GM18508 (cell line): Measurements from ENCODE around the gene ACBD5.
"Not testable (repeated sequence)": the region's sequence is repeated elsewhere in the genome, so short reads cannot be mapped to it uniquely, and the experiment has no call there.

Source experiments
- ATAC-seq: cut with Tn5 transposase; IDR thresholded peaks from one replicate; pipeline ENCODE4 v1.9.1; 2021; ENCODE audit warnings: moderate number of reproducible peaks; ENCODE audit not compliant: insufficient read depth, unreplicated experiment

Gene ACBD5

DNA sequence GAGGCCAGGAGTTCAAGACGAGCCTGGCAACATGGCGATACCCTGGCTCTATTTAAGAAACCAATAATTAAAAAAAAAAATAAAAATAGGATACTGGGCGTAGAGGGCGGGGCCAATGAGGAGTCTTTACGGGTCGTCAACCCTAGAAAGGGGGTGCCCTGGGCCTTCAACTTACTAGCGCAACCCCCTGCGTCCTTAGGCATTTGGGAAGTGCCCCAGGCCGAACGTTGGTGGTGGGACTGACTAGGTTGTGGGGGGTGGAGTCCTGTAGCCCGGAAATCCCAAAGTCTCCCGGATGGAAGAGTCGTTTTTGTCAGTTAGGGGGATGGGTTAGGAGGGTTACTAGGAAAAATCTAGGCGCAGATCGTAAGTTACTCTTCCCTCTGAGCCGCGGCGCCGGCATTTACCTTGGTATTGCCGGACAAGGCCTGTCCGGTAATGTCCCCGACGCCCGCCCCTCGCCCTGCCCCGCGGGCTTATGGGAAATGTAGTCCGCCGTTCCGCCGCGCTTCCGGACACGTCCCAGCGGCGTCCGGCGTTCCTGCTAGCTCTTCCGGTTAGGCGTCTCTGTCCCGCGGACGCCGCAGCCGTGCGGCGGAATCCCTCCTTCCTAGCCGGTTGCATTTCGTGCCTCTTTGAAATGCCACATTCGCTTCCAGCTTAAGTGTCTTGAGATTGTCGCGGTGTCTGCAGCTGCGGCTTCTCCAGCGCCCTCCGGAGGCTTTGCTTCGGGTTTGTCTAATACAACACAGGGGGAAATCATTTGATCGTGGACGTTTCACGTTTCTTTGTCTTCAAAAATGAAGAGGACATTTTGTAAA lies 1.3 kb upstream of the ACBD5 start:
- peak; percentile 41 for ATAC-seq

DNA sequence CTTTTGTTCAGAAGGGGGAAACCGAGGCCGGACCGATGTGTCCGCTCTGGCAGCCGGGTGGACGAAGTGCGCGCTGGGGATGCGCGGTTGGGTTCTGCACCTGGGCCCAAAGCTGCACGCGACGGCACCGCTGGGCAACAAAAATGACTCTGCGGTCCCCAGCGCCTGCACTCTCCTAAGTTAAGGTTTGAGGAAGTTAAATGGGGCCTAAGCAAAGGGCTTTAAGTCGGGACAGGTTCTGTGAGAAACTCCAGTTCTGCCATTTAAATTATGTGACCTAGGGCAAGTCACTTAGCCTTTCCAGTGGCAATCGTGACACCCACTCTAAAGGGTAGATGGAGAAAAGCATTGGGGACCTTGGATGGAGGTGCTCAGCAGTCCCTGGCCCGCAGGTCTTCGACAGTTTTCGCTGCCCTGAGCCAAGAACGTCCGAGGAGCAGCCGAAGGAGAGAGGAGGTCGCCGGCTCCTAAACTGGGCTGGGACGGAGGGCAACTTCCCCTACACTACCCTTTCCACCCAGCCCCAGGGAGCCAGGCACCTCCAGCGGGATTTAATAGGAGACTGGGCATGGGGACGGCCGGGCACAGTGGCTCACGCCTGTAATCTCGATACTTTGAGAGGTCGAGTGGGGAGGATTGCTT lies 534 bp upstream of the ACBD5 start:
- no peak for ATAC-seq

DNA sequence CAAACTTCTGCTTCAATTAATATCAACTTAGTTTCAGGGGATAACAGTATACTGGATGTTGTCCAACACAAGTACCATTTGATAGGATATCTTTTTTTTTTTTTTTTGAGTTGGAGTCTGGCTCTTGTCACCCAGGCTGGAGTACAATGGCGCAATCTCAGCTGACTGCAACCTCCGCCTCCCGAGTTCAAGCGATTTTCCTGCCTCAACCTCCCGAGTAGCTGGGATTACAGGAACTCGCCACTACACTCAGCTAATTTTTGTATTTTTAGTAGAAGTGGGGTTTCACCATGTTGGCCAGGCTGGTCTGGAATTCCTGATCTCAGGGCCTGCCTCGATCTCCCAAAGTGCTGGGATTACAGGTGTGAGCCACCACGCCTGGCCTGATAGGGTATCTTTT lies 3.1 kb downstream of the ACBD5 start:
- not testable (repeated sequence) for ATAC-seq

DNA sequence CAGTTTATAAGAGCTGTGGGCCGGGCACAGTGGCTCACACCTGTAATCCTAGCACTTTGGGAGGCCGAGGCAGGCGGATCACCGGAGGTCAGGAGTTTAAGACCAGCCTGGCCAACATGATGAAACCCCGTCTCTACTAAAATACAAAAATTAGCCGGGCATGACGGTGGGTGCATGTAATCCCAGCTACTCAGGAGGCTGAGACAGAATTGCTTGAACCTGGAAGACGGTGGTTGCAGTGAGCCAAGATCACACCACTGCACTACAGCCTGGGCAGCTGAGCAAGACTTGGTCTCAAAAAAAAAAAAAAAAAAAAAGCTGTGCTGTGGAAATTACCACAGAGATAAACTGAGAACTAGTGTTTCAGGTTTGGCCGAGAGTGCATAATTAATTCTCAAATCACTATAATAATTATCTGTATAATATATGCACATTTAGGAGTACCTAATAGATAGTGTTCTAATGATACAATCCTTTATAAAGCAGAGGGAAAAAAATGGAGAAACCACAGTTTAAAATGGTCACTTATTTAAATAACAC lies 3.9 kb downstream of the ACBD5 start:
- not testable (repeated sequence) for ATAC-seq

DNA sequence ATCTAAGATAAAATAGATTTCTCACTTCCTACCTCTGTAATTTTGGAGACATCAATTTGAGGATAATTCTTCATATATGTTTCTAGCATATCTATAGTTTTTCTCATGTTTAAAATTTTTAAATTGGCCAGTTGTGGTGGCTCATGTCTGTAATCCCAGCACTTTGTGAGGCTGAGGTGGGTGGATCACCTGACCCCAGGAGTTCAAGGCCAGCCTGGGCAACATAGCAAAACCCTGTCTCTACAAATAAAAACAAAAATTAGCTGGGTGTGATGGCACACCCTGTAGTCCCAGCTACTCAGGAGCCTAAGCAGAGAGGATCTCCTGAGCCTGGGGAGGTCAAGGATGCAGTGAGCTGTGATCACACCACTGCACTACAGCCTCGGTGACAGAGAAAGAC lies 4.9 kb downstream of the ACBD5 start:
- ATAC-seq, result no peak

DNA sequence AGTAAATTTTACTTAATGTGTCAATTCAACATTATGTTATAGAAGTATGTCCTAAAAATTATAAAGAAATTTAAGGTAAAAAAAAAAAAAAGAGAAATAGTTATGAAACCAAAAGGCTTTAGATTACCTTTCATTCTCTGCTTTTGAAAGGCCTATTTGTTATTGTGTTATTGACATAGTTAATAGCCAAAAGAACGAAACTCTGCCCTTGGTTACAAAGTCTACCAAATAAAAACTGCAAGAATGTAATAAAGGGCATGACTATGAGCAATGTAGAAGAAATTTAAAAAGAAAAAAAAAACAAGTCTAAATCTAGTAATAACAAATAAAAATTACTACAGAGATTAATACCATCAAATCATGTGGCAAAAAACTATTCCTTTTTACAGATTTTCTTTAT lies 10.6 kb downstream of the ACBD5 start:
- ATAC-seq, result no peak

DNA sequence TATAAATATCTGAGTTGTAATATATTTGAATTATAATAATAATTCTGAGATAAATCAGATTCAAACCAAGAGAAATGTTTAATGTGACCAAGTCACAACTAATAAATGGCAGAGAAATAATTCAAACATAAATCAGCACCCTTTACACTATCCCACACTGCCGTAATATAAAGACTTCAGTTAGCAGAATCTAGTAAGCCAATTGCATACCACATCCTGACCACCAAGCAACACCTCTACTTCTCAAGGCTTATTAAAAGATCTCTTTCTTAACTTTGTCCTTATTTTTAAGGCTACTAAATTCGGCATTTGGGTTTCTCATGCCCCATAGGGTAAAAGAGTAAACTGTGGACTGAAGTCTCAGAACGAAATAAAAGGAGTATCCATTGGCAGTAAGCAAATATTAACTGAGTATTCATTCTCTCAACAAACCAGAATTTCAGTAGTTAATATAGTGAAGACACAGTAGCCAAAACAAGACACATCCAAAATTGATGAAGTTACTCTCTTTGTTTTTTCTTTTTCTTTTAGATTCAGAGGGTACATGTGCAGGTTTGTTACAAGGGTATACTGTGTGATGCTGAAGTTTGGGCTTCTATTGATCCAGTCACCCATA lies 14.8 kb downstream of the ACBD5 start:
- ATAC-seq, result no peak

DNA sequence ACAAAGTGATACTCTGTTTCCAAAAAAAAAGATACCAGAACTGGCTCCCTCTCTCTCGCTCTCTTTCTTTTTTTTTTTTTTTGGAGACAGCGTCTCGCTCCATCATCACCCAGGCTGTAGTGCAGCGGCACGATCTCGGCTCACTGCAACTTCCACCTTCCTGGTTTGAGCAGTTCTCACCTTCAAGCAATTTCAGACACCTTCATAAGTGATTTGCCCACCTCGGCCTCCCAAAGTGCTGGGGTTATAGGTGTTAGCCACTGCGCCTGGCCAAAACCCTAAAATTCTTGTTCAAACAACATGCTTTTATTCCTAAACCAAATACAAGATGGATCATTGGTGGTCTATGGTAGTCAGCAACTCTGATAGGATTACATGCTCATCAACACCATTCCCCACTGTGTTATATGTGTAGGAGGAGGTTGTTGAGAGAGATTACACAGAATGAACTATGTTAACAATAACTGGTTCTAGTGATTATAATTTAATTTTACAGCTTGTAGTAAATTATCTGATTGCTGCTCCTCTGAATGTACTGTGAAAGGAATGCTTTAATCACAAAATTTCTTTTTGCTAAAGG lies 15.5 kb downstream of the ACBD5 start:
- no peak for ATAC-seq

DNA sequence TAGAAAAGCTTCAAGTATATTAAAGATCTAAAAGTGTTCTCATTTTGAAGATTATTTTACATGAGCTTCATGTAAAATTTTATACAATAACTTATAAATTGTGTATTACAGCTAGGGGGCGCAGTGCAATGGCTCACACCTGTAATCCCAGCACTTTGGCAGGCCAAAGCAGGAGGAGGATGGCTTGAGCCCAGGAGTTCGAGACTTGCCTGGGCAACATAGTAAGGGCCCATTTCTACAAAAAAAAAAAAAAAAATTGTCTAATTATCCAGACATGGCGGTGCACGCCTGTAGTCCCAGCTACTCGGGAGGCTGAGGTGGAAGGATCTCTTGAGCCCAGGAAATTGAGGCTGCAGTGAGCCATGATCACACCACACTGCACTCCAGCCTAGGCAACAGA lies 16.6 kb downstream of the ACBD5 start:
- ATAC-seq, result no peak

DNA sequence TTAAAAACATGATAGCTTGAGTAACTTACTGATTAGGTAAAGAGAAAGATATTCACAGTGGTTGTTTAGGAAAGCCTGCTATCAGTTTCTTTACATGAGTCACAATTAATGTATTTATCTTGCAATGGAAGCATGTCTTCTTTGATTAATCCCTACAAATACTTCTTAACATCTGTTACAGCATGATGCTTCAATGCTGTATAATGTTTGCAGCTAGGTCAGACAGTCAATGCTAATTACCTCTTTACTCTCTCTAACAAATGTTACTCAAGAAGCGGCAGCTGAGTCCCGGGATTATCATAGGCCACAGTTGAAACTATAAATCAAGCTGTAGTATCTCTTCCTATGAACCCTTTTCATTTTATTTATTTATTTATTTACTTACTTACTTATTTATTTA lies 33.2 kb downstream of the ACBD5 start:
- ATAC-seq, result no peak

DNA sequence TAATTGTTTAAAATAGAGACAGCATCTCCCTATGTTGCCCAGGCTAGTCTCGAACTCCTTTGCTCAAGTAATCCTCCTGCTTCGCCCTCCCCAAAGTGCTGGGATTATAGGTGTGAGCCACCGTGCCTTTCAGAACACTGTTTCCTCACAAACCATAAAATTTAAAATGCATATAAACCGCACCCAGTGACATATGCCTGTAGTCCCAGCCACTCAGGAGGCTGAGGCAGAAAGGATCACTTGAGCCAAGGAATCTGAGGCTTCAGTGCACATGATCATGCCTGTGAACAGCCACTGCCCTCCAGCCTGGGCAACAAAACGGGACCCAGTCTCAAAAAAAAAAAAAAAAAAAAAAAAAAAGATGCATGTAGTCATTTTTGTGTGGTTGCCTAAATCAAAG lies 36.8 kb downstream of the ACBD5 start:
- ATAC-seq, result no peak

DNA sequence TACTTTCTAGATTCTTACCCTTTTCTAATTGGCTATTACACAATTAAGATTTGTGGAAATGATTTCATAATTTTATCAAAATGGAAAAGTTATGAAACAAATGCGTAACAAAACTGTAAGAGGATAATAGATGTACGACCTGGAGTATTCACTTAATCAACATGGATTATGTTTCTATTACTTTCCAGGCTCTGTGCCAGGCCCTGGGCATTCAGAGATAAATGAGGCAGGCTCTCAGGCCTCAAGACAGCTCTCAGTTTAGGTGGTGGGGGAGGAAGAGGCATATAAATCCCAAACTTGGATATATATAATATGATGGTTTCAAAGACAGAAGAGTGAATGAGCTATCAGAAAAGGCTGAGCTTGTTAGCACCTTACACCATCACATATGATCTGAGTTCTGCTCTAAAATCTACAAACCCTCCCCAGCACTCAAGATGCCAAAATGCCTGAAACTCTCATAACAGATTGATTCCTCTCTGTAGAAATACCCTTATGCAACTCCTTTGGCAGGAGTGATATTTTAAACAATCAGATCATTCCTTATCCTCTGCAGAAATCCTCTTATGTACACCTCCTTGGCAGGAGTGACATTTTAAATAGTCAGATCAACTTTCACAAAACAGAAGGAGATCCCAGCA lies 42.5 kb downstream of the ACBD5 start:
- no peak for ATAC-seq

DNA sequence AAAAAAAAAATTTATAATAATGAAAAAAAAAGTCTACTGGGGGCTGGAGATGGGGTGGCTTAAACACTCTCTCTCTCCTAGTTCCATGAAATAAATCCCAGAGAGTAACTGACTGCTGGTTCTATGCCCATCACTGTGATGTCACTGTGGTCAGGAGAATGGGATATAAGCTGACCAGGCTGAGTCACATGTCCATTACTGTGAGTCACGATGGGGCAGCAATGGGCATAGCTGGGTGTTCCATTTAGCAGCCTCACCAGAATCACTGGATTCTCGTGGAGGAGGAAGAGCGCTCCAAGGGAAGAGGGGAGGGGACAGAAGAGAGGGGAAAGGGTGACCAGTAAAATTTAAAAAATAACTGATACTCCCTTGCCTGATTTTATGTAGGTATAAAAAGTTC lies 48.3 kb downstream of the ACBD5 start:
- ATAC-seq, result no peak

DNA sequence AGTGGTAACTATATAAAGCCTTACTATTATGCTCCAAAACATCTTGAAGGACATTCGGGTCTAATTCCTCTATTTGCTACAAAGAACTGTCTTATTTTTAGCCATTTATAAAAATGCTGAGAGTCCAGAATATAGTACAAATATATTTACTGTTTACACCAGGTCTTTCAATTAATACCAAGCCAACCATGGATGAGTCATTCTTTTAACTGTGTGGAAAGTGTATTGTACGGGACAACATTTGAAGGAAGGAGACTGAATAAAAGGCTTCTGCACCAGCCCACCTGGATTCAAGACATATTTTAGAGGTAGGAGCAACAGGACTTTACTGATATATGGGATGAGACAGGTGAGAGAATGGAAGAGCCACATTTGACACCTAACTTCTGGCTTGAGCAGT lies 50.1 kb downstream of the ACBD5 start:
- no peak for ATAC-seq

DNA sequence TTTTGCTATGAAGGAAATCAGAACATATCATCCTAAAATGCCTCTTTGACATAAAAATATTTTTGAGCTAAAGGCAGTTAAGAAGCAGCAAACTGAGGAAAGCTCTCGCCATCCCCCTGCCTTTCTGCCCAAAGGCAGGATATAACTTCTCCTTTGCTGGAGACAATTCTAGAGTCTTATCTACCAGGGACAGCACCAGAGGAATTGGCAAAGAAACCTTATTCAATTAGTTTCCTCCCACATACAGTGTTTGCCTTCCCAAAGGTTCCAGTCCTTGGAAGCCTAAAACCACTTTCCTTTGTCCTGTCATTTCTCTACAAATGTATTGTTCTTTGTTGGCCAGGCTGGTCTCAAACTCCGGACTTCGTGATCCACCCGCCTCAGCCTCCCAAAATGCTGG lies 51.7 kb downstream of the ACBD5 start:
- no peak for ATAC-seq

DNA sequence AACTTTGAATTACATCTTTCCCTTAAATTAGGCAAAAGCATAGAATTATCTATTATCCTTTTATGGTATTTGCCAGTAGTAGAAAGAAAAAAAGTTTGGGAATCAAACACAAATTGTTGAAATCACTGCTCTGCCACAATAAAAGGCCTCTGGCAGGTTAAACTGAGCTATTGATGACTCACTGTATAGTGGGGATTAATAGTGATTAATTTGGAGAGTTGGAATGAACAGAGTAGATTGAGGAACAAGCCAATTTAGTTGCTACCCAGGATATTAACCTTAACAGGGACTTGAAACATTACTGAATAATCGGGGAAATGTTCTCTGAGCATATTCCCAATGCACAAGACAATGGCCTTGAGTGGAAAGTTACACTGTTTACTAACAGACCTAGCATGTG lies 52.3 kb downstream of the ACBD5 start:
- no peak for ATAC-seq

DNA sequence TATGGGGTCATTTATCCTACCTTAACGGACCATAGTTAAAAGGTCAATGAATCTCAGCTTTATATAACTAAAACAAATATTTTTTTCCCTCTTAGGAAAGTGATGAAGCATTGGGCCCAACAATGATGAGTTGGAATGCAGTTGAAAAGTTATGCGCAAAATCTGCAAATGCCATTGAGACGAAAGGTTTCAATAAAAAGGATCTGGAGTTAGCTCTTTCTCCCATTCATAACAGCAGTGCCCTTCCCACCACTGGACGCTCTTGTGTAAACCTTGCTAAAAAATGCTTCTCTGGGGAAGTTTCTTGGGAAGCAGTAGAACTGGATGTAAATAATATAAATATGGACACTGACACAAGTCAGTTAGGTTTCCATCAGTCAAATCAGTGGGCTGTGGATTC lies 70.7 kb downstream of the ACBD5 start:
- ATAC-seq, result no peak

DNA sequence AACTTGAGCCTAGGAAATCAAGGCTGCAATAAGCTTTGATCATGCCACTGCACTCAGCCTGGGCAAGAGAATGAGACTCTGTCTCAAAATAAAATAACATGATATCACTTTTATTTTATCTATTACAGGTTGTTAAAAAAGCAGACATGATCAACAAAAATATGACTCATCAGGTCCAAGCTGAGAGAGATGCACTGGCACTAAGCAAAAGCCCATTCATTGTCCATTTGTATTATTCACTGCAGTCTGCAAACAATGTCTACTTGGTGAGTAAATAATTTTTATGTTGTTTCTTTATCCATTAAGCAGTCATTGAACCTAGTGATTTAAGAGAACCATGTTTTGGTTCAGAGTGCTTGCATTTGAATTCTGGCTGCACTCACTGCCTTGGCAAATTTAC lies 82.2 kb downstream of the ACBD5 start:
- ATAC-seq, result no peak

DNA sequence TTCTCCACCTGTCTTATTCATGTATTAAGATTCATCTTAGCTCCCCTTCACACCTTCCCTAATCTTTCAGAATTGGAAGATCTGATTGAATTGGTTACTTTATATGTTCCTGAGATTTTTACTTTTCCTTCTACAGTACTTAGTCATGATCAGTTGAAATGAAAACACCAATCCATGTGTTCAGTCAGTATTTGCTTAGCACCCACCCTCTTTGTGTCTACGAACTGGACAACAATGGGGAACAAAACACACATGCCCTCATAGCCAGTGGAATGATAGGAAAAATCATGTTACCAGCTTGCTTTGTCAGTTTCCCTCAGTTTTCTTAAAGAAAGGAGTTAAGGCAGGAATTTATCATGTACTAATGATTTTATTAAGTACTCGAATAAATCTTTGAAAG lies 83.4 kb downstream of the ACBD5 start:
- no peak for ATAC-seq

DNA sequence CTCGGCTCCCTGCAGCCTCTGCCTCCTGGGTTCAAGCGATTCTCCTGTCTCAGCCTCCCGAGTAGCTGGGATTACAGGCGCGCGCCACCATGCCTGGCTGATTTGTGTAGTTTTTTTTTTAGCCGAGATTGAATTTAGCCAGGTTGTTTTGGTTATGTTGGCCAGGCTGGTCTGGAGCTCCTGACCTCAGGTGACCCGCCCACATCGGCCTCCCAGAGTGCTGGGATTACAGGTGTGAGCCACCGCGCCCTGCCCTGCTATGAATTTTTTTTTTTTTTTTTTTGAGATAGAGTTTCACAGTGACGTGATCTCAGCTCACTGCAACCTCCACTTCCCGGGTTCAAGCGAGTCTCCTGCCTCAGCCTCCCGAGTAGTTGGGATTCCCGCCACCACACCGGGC lies 84.0 kb downstream of the ACBD5 start:
- ATAC-seq, result not testable (repeated sequence)
